ENCODE data around the gene FYB1. TPM values are rescaled to one million over a fixed set of nuclear protein-coding genes. Genes with fewer than 3 reads are reported as not detected.

The FYB1 gene
- total and polyA plus RNA-seq, 11 donors = 0.82 to 67.2 (median 2.8) TPM

DNA sequence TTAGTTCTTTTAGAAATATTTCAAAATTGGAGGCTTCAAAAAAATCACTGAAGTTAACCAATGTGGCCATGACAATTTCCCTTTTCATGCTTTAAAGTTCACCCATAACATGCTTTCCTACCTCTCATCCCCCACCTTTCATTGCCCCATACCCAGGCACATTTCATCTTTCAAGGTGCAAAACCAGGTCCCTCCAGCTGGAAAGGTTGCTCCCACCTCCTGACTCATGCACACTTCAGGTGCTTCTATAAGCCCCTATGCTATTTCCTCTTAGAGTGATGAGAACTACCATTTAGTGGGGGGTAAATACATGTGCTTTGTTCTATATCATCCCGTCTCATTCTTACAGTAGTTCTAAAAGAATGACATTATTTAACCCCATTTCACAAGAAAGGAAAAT, 15.4 kb downstream of the FYB1 start:
- Histone ChIP-seq H3K9me3 (no peaks in the 10 kb centered on the region), H3K27me3 (no peaks in the 10 kb centered on the region), H3K4me3 (peak overlapping the region in 1 of 12 donors; percentile 48), H3K27ac (peak overlapping the region in 1 of 12 donors; percentile 79), H3K4me1 (peaks cover 0 to 88% (median 0%) of the 10 kb centered on the region in 12 donors), H3K36me3 (no peaks in the 10 kb centered on the region)
- DNase-seq (no peak), ATAC-seq (no peak)
- 83 to 89% (median 85%) methylated on average over 1 of the region's 1 CpG for WGBS, 4 donors
- TF ChIP-seq POLR2A (IDR thresholded peaks at IDR 0.05) = no peak
- intact Hi-C loops (cut with DNase I) = no loop called here

DNA sequence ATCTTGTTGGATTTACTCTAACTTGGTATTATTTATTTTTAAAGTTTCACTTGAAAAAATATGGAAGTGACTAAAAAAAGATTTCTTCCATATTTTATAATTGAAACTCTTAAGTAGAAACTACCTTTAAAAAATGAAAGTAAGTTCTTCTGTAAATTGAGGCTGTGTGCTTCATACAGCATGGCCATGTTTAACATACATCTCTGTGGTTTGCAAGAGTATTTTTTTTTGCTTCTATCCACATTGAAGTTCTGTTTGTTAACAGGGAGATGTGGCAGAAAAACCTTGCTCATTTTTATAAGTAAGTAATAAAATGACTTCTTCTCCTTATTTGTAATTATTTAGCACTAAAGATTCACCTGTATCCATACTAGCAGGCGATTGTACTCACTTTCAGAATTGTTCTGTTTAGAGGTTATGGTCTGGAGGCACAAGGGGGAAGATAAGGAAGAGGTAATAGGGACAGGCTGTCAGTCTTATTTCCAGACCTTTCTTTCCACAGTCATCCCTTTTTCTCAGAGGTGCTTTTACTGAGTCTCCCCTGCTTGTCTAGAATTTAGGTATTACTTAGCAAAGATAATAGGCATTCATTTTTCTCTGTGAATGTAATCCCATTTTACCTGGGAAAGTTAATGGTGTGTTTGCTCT, 16.0 kb downstream of the FYB1 start:
- peaks cover 0 to 87% (median 0%) of the 10 kb centered on the region in 12 donors for H3K4me1 ChIP-seq
- TF ChIP-seq POLR2A (IDR thresholded peaks at IDR 0.05) = no peak
- H3K27ac ChIP-seq = peak overlapping the region in 1 of 12 donors; percentile 79
- no peaks in the 10 kb centered on the region for H3K36me3 ChIP-seq
- DNase-seq = no peak
- no peaks in the 10 kb centered on the region for H3K9me3 ChIP-seq
- WGBS, 4 donors = 83 to 93% (median 85%) methylated on average over 1 of the region's 1 CpG
- peak overlapping the region in 1 of 12 donors; percentile 48 for H3K4me3 ChIP-seq
- ATAC-seq = no peak
- no peaks in the 10 kb centered on the region for H3K27me3 ChIP-seq
- intact Hi-C loops (cut with DNase I) = no loop called here

- TF ChIP-seq, protein P1, sequence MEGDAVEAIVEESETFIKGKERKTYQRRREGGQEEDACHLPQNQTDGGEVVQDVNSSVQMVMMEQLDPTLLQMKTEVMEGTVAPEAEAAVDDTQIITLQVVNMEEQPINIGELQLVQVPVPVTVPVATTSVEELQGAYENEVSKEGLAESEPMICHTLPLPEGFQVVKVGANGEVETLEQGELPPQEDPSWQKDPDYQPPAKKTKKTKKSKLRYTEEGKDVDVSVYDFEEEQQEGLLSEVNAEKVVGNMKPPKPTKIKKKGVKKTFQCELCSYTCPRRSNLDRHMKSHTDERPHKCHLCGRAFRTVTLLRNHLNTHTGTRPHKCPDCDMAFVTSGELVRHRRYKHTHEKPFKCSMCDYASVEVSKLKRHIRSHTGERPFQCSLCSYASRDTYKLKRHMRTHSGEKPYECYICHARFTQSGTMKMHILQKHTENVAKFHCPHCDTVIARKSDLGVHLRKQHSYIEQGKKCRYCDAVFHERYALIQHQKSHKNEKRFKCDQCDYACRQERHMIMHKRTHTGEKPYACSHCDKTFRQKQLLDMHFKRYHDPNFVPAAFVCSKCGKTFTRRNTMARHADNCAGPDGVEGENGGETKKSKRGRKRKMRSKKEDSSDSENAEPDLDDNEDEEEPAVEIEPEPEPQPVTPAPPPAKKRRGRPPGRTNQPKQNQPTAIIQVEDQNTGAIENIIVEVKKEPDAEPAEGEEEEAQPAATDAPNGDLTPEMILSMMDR (IDR thresholded peaks at IDR 0.05) = no peak
- TF ChIP-seq POLR2A (IDR thresholded peaks at IDR 0.05) = no peak
- no peaks in the 10 kb centered on the region for H3K9me3 ChIP-seq
- H3K27me3 ChIP-seq = no peaks in the 10 kb centered on the region
- no peaks in the 10 kb centered on the region for H3K36me3 ChIP-seq
- intact Hi-C loops (cut with DNase I) = no loop called here
- 88 to 95% (median 90%) methylated on average over 11 of the region's 11 CpGs for WGBS, 4 donors
- DNase-seq = no peak
- peak in 3 of 4 donors; percentile 22 to 54 (median 41) for ATAC-seq
- peak overlapping the region in 2 of 12 donors; percentile 9 to 48 for H3K4me3 ChIP-seq
- H3K27ac ChIP-seq = peak overlapping the region in 1 of 12 donors; percentile 79
- peaks cover 0 to 92% (median 0%) of the 10 kb centered on the region in 12 donors for H3K4me1 ChIP-seq
Observed at GRCh38 chr5:39202597-39203274, 16.6 kb downstream of the FYB1 start.

DNA sequence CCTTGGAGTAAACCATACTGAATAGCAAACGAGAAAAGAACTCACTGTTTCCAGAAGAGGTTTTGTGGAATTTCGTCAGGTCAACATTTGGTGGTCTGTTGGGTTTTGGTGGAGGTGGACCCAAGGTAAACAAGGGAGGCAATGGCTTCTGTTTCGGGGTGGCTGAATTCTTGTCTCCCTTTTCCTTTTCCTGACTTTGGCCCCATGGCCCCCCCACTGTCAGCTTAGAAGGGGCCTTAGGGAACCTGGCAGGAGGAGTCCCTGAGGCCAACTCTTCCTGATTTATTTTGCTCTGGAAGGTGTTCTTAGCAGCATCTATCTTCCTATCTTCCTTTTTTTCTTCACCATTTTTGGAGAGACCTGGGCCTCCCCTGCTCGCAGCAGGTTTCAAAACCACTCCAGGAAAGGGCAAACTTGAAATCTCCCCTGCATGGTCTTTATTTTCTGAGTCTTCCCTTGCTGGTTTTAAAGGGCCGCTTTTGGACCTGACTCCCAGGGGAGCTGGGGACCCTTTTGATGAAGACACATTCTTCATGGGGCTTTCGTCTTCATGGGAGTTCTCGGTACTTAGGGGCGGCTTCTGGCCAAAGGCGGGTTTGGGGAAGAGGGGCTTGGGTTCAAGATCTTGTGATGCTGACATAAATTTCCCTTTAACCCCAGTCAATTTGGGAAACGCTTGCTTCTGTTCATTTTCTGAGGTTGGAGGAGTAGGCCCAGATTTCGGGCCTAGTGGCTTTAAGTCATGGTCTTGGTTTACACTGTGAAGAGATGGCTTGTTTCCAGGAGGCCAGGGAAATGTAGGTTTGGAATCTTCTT, 17.4 kb downstream of the FYB1 start:
- TF ChIP-seq POLR2A (IDR thresholded peaks at IDR 0.05) = no peak
- no peaks in the 10 kb centered on the region for H3K36me3 ChIP-seq
- no peak for ATAC-seq
- WGBS, 4 donors = 87 to 89% (median 89%) methylated on average over 11 of the region's 11 CpGs
- intact Hi-C loops (cut with DNase I) = no loop called here
- H3K27ac ChIP-seq = peak overlapping the region in 1 of 12 donors; percentile 79
- peaks cover 0 to 5% (median 0%) of the 10 kb centered on the region in 9 donors for H3K27me3 ChIP-seq
- H3K9me3 ChIP-seq = no peaks in the 10 kb centered on the region
- H3K4me1 ChIP-seq = peaks cover 0 to 92% (median 0%) of the 10 kb centered on the region in 12 donors
- H3K4me3 ChIP-seq = peak overlapping the region in 2 of 12 donors; percentile 17 to 48
- no peak for DNase-seq

- intact Hi-C loops (cut with DNase I) = no loop called here
- Histone ChIP-seq H3K4me1 (peaks cover 0 to 91% (median 0%) of the 10 kb centered on the region in 12 donors), H3K36me3 (no peaks in the 10 kb centered on the region), H3K27me3 (peaks cover 0 to 5% (median 0%) of the 10 kb centered on the region in 9 donors), H3K4me3 (peak overlapping the region in 2 of 12 donors; percentile 17 to 48), H3K27ac (peak overlapping the region in 1 of 12 donors; percentile 79), H3K9me3 (no peaks in the 10 kb centered on the region)
- no peak for DNase-seq
- no peak for ATAC-seq
- 66 to 90% (median 83%) methylated on average over 1 of the region's 1 CpG for WGBS, 4 donors
- TF ChIP-seq POLR2A (IDR thresholded peaks at IDR 0.05) = no peak
- TF ChIP-seq, protein P1 (IDR thresholded peaks at IDR 0.05) = no peak
Observed at GRCh38 chr5:39201160-39201780, 18.1 kb downstream of the FYB1 start.

All from heart left ventricle (tissue), 16 donors.